Mesenchymal stem cell (in vitro differentiated cells and primary cell): Measurements from ENCODE around the gene VKORC1L1. TPM values are rescaled to one million over a fixed set of nuclear protein-coding genes. Genes with fewer than 3 reads are reported as not detected.
"Not testable (repeated sequence)": the region's sequence is repeated elsewhere in the genome, so short reads cannot be mapped to it uniquely, and the experiment has no call there.

Experiments used
- DNase-seq: peaks from one replicate; pipeline ENCODE4 v3.0.0-alpha.2; 2013
- H2AFZ ChIP-seq: one replicate; pipeline ENCODE4 v1.6.1; 2013; ENCODE audit warnings: low read depth, mild to moderate bottlenecking, control low read depth, inconsistent platforms, low read length, moderate library complexity
- H2AK5ac ChIP-seq: 2 replicates; pipeline ENCODE4 v1.6.1; 2013; ENCODE audit warnings: low read length, moderate library complexity, mild to moderate bottlenecking, inconsistent platforms; ENCODE audit not compliant: severe bottlenecking
- H2BK120ac ChIP-seq: one replicate; pipeline ENCODE4 v1.6.1; 2013; ENCODE audit warnings: low read depth, mild to moderate bottlenecking, inconsistent platforms, low read length, moderate library complexity
- H2BK12ac ChIP-seq, 2 experiments: one replicate each; pipeline ENCODE4 v1.6.1; 2013; ENCODE audit warnings: inconsistent platforms in 2 of 2, low read length in 2 of 2, mild to moderate bottlenecking in 2 of 2, moderate library complexity in 2 of 2, control low read depth in 1 of 2
- H2BK15ac ChIP-seq: one replicate; pipeline ENCODE4 v1.6.1; 2013; ENCODE audit warnings: mild to moderate bottlenecking, low read depth, inconsistent platforms; ENCODE audit not compliant: poor library complexity, severe bottlenecking
- H2BK5ac ChIP-seq: 2 replicates; pipeline ENCODE4 v1.6.1; 2013; ENCODE audit warnings: low read depth, mild to moderate bottlenecking, low read length, control low read depth, inconsistent platforms; ENCODE audit not compliant: poor library complexity, severe bottlenecking
- H3K14ac ChIP-seq, 2 experiments: one replicate each; pipeline ENCODE4 v1.6.1; 2013; ENCODE audit warnings: inconsistent platforms in 2 of 2, low read length in 2 of 2, control low read depth in 1 of 2, mild to moderate bottlenecking in 1 of 2, moderate library complexity in 1 of 2
- H3K18ac ChIP-seq, 2 experiments: one replicate each; pipeline ENCODE4 v1.6.1; 2013; ENCODE audit warnings: inconsistent platforms in 2 of 2, low read length in 2 of 2, control low read depth in 1 of 2, low read depth in 1 of 2, mild to moderate bottlenecking in 1 of 2
- H3K23ac ChIP-seq, 2 experiments: one replicate each; pipeline ENCODE4 v1.6.1; 2013; ENCODE audit warnings: inconsistent platforms in 2 of 2, low read length in 2 of 2, mild to moderate bottlenecking in 2 of 2, moderate library complexity in 2 of 2, control low read depth in 1 of 2
- H3K27ac ChIP-seq: 2 replicates; pipeline ENCODE4 v1.5.1; 2013; ENCODE audit warnings: mild to moderate bottlenecking, moderate library complexity, low read length, control low read depth, inconsistent platforms; ENCODE audit not compliant: poor library complexity, severe bottlenecking
- H3K27me3 ChIP-seq, 2 experiments: 2 replicates each; pipeline versions ENCODE4 v1.6.1 to v1.7.0; 2013; ENCODE audit warnings: low read length in 2 of 2, mild to moderate bottlenecking in 2 of 2, moderate library complexity in 2 of 2, control low read depth in 1 of 2, inconsistent platforms in 1 of 2; ENCODE audit not compliant: control insufficient read depth in 1 of 2, insufficient read depth in 1 of 2
- H3K36me3 ChIP-seq, 2 experiments: 2 replicates each; pipeline versions ENCODE4 v1.6.1 to v1.7.0; 2013; ENCODE audit warnings: low read length in 2 of 2, control low read depth in 1 of 2, inconsistent platforms in 1 of 2, low read depth in 1 of 2, mild to moderate bottlenecking in 1 of 2; ENCODE audit not compliant: insufficient read depth in 2 of 2, control insufficient read depth in 1 of 2
- H3K4ac ChIP-seq, 2 experiments: one replicate each; pipeline ENCODE4 v1.6.1; 2013; ENCODE audit warnings: inconsistent platforms in 2 of 2, low read length in 2 of 2, mild to moderate bottlenecking in 2 of 2, moderate library complexity in 2 of 2, control low read depth in 1 of 2, low read depth in 1 of 2
- H3K4me1 ChIP-seq: 2 replicates; pipeline ENCODE4 v1.6.1; 2013; ENCODE audit warnings: low read depth, low read length, control low read depth; ENCODE audit not compliant: control insufficient read depth, insufficient read depth
- H3K4me2 ChIP-seq: 2 replicates; pipeline ENCODE4 v1.6.1; 2013; ENCODE audit warnings: low read length, mild to moderate bottlenecking, inconsistent platforms; ENCODE audit not compliant: poor library complexity, severe bottlenecking
- H3K4me3 ChIP-seq, 2 experiments: 2 replicates each; pipeline versions ENCODE4 v1.5.1 to v1.7.0; 2013; ENCODE audit warnings: low read length in 2 of 2, mild to moderate bottlenecking in 2 of 2, control low read depth in 1 of 2, low read depth in 1 of 2; ENCODE audit not compliant: insufficient read depth in 1 of 2
- H3K79me1 ChIP-seq: replicated peaks from 2 replicates; pipeline ENCODE4 v1.6.1; 2013; ENCODE audit warnings: mild to moderate bottlenecking, control low read depth, low read length, inconsistent platforms; ENCODE audit not compliant: poor library complexity, severe bottlenecking
- H3K9ac ChIP-seq: 2 replicates; pipeline ENCODE4 v1.7.0; 2013; ENCODE audit warnings: mild to moderate bottlenecking, low read length, moderate library complexity
- H3K9me3 ChIP-seq: 2 replicates; pipeline ENCODE4 v1.7.0; 2013; ENCODE audit warnings: mild to moderate bottlenecking, low read length; ENCODE audit not compliant: control insufficient read depth
- H4K8ac ChIP-seq: one replicate; pipeline ENCODE4 v1.6.1; 2013; ENCODE audit warnings: inconsistent platforms, mild to moderate bottlenecking, low read length, moderate library complexity
- H4K91ac ChIP-seq: one replicate; pipeline ENCODE4 v1.6.1; 2013; ENCODE audit warnings: mild to moderate bottlenecking, low read length, inconsistent platforms
- WGBS: methylation state at CpG from one replicate; pipeline ENCODE4 v1.1.7; 2013; ENCODE audit warnings: mixed read lengths; 5-methylcytosine and 5-hydroxymethylcytosine counted together
- polyA plus RNA-seq, 2 experiments: library from polyadenylated mRNA; stranded (reverse); fragments of 200-250 nt; gene quantifications; one replicate each; pipeline ENCODE4 v1.2.3, GENCODE V29; 2013

Gene VKORC1L1
- 31.7 TPM for polyA plus RNA-seq (2013, experiment 1 of 2)
- 36.5 TPM for polyA plus RNA-seq (2013, experiment 2 of 2)

DNA sequence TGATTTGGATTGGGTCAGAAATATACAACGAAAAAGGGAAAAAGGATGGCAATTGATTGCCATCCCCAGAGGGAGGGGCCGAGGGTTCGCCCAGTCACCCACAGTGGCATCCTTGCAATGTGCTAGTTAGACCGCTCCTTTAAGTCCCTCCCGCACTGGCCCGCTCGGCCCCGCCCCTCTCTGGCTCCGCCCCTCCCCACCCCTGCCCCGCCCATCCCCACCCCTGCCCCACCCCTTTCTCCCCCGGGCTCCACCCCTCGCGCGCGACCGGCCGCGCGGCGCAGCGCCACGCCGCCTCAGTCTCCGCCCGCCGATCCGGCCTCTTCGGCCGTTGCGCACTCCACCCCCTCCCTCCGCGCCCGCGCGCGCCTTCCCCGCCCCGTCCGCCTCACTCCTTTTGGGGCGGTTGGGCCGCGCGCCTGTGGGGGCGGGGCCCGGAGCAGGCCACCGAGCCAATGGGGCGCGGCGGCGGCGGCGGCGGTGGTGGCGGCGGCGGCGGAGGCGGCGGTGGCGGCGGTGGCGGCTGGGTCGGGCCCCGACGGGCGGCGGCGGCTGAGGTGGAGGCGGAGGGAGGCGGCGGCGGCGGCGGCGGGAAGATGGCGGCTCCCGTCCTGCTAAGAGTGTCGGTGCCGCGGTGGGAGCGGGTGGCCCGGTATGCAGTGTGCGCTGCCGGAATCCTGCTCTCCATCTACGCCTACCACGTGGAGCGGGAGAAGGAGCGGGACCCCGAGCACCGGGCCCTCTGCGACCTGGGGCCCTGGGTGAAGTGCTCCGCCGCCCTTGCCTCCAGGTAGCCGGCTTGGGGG lies at the start of gene VKORC1L1:
Gene VKORC1L1 (plus strand): TSS at position 299 of the 806 bp plus-strand sequence. CDS start 298 bp downstream, at position 597.
- no peaks in the 10 kb centered on the region for H3K27me3 ChIP-seq

DNA sequence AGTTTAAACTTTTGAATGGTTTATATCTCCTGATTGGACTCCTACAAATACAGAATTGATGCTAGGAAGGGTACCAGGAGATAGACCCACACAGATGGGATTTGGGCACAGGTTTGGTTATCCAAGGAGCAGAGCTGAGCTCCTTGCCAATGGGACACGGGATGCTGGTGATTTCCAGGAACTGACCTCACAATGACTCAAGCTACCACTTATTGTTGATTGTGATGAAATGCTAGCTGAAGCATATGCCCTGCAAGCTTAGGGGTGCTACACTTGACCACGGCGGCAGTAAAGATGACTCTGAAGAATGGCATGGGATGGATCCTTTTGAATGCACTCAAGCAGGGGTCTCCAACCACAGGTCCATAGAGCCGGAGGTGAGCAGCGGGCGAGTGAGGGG lies 45.5 kb upstream of the VKORC1L1 start:
- WGBS = 81% methylated on average over 6 of the region's 6 CpGs

More for the DNA sequence above, at the start of gene VKORC1L1:
- peak; percentile 92 for DNase-seq
- Histone ChIP-seq H3K23ac (peak within 1 kb of the TSS in 1 of 2 experiments; percentile 72), H3K27ac (no peak within 1 kb of the TSS), H2AK5ac (no peak within 1 kb of the TSS), H3K9ac (peak within 1 kb of the TSS; percentile 85), H2AFZ (peak within 1 kb of the TSS; percentile 71), H3K9me3 (no peaks in the 10 kb centered on the region), H3K14ac (peak within 1 kb of the TSS in 1 of 2 experiments; percentile 86), H2BK5ac (peak within 1 kb of the TSS; percentile 66), H3K79me1 (no peaks in the 10 kb centered on the region), H2BK12ac (peak within 1 kb of the TSS in 1 of 2 experiments; percentile 54), H2BK15ac (no peak within 1 kb of the TSS), H3K4me3 (peak within 1 kb of the TSS; percentile 85 to 89), H4K8ac (no peak within 1 kb of the TSS), H4K91ac (no peak within 1 kb of the TSS), H3K4me2 (peak within 1 kb of the TSS; percentile 66), H3K18ac (peak within 1 kb of the TSS in 1 of 2 experiments; percentile 92), H3K4ac (peak within 1 kb of the TSS in 1 of 2 experiments; percentile 91), H3K36me3 (no peaks in the 10 kb centered on the region), H2BK120ac (no peak within 1 kb of the TSS), H3K4me1 (no peaks in the 10 kb centered on the region)
- WGBS = 1% methylated on average over 33 of the region's 94 CpGs

DNA sequence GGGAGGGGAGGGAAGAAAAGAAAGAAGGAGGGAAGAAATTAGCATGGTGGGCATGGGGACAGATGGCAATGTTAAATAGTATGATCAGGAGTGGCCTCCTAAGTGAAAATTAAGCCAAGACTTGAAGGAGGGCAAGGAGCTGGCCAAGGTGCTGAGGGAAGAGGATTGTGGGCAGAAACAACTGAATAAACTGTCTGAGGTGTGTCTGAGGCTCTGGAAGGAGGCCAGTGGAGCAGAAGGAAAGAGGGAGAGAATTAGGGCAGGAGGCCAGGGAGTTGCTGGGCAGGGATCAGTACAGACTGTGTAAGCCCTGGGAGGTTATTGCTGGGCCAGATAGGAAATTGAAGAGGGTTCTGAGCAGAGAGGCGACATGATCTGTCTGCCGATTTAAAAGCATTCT lies 40.6 kb upstream of the VKORC1L1 start:
- Histone ChIP-seq H3K36me3 (peaks cover 0 to 6% of the 10 kb centered on the region in 2 experiments), H3K18ac (no peak overlapping the region), H3K23ac (no peak overlapping the region), H2AK5ac (no peak overlapping the region), H2BK15ac (no peak overlapping the region), H2BK120ac (no peak overlapping the region), H3K9me3 (no peaks in the 10 kb centered on the region), H2BK12ac (no peak overlapping the region), H3K9ac (no peak overlapping the region), H3K27ac (no peak overlapping the region), H4K8ac (no peak overlapping the region), H3K79me1 (no peaks in the 10 kb centered on the region), H3K4me2 (no peak overlapping the region), H3K4me3 (no peak overlapping the region), H3K27me3 (no peaks in the 10 kb centered on the region), H3K14ac (no peak overlapping the region), H3K4ac (no peak overlapping the region), H3K4me1 (no peaks in the 10 kb centered on the region), H4K91ac (no peak overlapping the region), H2BK5ac (no peak overlapping the region), H2AFZ (no peak overlapping the region)
- 99% methylated on average over 2 of the region's 2 CpGs for WGBS
- peak; percentile 36 for DNase-seq

More for the DNA sequence above, 45.5 kb upstream of the VKORC1L1 start:
- no peaks in the 10 kb centered on the region for H3K9me3 ChIP-seq
- H3K4me3 ChIP-seq = no peak overlapping the region
- no peaks in the 10 kb centered on the region for H3K27me3 ChIP-seq
- no peak overlapping the region for H3K9ac ChIP-seq
- H3K4me2 ChIP-seq = no peak overlapping the region
- H2BK120ac ChIP-seq = no peak overlapping the region
- H4K8ac ChIP-seq = no peak overlapping the region
- no peak overlapping the region for H3K23ac ChIP-seq
- H3K14ac ChIP-seq = no peak overlapping the region
- no peak overlapping the region for H4K91ac ChIP-seq
- H2BK12ac ChIP-seq = no peak overlapping the region
- no peak for DNase-seq
- H2BK5ac ChIP-seq = no peak overlapping the region
- no peak overlapping the region for H3K27ac ChIP-seq
- H3K4me1 ChIP-seq = no peaks in the 10 kb centered on the region
- H3K79me1 ChIP-seq = no peaks in the 10 kb centered on the region
- H2BK15ac ChIP-seq = no peak overlapping the region
- H3K36me3 ChIP-seq = peaks cover 0 to 4% of the 10 kb centered on the region in 2 experiments
- no peak overlapping the region for H3K4ac ChIP-seq
- no peak overlapping the region for H2AFZ ChIP-seq
- H2AK5ac ChIP-seq = no peak overlapping the region
- H3K18ac ChIP-seq = no peak overlapping the region

DNA sequence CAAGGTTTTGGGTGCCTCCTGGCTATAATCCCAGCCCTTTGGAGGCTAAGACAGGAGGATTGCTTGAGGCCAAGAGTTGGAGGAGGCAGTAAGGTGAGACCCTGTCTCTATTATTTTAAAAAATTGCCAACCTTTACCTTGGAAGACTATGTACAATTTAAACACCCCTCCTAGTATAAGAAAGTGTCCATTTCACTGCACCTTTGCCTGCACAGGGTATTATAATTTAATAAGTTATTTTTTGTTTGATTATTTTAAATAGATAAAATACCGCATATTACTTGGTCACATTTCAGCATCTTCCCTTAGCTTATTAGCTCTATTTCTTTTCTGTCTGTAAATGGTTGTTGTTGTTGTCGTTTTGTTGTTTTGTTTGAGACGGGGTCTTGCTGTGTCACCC lies 36.2 kb upstream of the VKORC1L1 start:
- H2AK5ac ChIP-seq, H4K91ac ChIP-seq, H3K9ac ChIP-seq, H3K4me3 ChIP-seq, H2AFZ ChIP-seq, H3K18ac ChIP-seq, H3K4me2 ChIP-seq, H4K8ac ChIP-seq, H3K4me1 ChIP-seq, H3K79me1 ChIP-seq, H2BK120ac ChIP-seq, H3K27ac ChIP-seq, H3K14ac ChIP-seq, H2BK5ac ChIP-seq, H3K23ac ChIP-seq, H3K9me3 ChIP-seq, DNase-seq, H3K27me3 ChIP-seq, H2BK12ac ChIP-seq, H3K4ac ChIP-seq, H2BK15ac ChIP-seq: not testable (repeated sequence)
- peaks cover 7 to 10% of the 10 kb centered on the region in 2 experiments for H3K36me3 ChIP-seq
- WGBS = 83% methylated on average over 2 of the region's 3 CpGs
